Activated CD4-positive, alpha-beta T cell treated with anti-CD3 and anti-CD28 coated beads for 4 hours (primary cell): ENCODE data around the gene RETREG2.

ENCODE experiments used
- DNase-seq, 2 donors: peaks; one replicate each; pipeline ENCODE4 v3.0.0-alpha.2; 2020

Gene RETREG2, protein sequence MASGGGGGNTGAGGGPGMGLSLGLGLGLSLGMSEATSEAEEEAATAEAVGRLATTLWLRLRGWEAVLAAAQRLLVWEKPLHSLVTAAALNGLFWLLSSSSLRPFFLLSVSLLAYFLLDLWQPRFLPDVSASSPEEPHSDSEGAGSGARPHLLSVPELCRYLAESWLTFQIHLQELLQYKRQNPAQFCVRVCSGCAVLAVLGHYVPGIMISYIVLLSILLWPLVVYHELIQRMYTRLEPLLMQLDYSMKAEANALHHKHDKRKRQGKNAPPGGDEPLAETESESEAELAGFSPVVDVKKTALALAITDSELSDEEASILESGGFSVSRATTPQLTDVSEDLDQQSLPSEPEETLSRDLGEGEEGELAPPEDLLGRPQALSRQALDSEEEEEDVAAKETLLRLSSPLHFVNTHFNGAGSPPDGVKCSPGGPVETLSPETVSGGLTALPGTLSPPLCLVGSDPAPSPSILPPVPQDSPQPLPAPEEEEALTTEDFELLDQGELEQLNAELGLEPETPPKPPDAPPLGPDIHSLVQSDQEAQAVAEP

DNA sequence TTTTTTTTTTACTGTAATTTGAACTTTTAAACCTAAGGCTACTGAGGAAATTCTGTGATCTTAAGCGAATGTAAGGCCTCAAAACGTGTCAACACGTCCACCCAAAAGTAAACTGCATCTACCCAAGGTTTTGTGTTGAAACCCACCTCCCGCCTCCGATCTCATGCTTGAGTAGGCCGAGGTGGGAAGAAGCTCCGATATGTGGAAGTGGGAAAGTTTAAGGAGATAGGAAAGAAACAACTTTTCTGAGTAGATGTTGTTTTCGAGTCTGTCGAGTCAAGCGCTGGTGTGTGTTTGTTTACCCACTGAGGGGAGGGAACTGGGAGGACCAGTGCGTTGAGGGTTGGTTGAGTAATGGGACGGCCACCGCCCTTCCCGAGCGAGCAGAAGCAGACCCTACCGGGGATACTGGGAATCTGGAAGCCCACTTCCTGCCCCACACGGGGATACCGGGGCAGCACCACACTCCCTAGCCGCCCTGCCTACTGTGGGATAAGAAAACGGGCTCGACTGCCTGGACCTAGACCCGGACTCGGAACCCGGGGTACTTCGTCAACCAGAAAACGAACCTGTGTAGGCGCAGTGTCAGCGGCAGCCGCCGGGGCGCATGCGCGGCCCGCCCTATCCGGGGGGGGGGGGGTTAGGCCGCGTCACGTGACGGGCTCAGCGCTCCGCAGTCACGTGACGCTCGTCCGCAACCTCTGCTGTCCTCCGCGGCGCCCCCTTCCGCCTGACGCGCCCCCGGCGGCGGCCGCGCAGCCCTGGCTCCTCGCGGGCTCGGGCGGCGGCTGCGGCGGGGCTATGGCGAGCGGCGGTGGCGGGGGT is at the start of gene RETREG2:
RETREG2 (plus strand) TSS at position 724 of the 825 bp plus-strand sequence; CDS start at position 802, 78 bp downstream.
- peak; percentile 67 to 81 for DNase-seq

- DNase-seq = no peak
These were observed 49.7 kb upstream of the RETREG2 start for GRCh38 chr2:219128396-219128795.

DNA sequence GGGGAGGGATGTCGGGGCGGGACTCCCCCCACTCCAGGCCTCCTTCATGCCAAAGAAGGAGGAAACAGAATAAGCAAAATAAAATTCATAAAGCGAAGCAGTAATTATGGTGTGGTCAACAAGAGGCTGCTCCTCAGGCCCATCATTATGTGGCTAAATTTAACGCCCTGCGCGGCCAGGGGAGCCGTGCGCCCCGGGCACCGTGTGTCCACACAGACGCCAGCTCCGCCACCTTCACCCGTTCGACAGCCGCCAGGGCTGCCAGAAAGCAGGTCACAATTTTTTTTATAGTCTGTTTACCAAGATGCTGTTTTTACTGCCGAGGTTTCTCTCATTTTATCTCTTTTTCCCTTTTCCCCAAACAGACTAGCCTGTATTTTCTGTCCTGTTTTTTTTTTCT is 48.5 kb upstream of the RETREG2 start:
- DNase-seq = no peak

GRCh38 chr2:219131327-219131726 is 46.7 kb upstream of the RETREG2 start:
- no peak for DNase-seq

DNA sequence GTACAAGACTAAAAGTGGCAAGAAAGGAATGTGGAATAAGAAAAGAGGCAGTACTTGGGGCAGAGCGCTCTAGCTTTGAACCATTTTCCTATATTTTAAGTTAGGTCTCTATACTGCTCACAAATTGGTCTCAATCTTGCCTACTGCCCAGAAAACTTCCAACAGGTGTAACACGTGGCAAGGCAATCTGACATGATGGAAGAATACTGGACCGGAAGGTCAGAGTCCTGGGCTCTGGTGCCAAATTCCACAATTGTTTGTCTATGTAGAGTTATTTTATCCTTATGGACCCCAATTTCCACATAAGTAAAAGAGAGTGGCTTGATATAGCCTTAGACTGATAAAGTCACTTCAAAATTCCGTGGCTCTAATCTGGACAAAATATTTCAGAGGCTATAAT is 46.3 kb upstream of the RETREG2 start:
- no peak for DNase-seq

DNA sequence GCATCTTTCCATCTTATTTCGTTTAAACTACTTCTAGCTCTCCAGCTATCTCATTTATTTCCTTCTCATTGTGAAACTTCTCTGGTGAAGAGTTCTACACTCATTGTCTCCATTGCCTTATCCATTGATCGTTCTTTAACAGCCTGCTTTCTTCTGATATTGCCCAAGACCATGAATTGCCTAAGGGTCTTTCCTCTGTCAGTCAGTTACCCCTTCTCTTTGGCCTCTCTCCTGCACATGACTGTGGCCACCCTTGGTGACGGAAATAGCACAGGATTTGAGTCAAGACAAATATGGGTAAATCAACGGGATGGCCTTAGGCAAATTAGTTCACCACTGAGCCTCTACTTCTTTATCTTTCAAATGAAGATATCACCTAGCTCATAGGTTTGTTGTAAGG is 44.1 kb upstream of the RETREG2 start:
- no peak for DNase-seq

- no peak for DNase-seq
These were observed 37.4 kb upstream of the RETREG2 start for GRCh38 chr2:219140722-219141121.

DNA sequence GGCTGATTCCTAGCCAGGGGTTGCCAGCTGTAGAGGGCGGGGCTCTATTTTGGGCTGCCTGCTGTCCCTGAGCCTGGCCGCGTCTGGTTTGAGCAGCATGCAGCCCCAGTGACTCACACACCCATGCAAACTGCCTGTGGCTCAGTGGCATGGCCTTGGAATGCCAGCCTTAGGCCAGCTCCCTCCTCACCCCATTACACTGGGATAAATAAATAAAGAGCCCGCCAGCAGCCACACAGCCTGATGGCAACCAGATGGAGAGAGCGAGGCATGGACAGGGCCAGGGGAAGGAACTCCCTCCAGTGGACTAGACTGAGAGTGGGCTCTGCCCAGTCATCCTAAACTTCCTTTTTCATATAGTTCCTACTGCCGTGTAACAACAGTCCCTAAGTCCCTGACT is 35.7 kb upstream of the RETREG2 start:
- no peak for DNase-seq

DNA sequence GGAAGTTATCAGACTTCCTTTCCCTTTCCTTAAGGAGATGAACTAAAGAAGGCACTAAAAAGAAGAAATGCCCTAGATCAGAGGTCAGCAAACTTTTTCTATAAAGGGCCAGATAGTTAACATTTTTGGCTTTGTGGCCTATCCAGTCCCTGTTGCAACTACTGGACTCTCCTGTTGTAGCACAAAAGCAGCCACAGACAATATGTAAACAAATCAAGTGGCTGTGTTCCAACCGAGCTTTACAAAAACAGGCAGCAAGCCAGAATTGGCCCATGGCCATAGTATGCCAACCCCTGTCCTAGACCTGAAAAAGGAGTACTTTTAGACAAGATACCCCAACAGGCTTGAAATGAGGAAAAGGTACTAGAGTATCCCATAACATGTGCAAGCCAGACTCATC is 28.4 kb upstream of the RETREG2 start:
- no peak for DNase-seq

GRCh38 chr2:219155054-219155644 is 22.9 kb upstream of the RETREG2 start:
- peak; percentile 32 to 43 for DNase-seq

- DNase-seq = no peak
These were observed 20.7 kb upstream of the RETREG2 start for GRCh38 chr2:219157396-219157795.

- DNase-seq = no peak
These were observed 20.1 kb upstream of the RETREG2 start for GRCh38 chr2:219158025-219158424.

DNA sequence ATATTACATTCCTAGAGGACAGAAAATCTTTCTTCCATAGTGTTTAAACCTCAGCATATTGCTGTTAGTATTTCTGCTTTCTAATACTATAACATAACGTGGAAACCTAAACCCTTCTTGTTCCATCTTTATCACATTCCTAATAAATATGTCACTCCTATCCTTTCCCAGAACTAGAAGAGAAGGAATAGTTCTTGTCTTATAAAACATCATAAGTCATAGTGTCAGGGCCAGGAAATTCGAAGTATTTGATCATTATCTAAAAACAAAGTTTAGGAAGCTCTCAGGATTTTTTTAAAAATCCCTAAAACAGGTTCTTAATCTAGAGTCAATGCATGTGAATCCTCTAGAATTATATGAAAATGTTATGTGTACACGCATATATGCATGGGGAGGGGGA is 19.5 kb upstream of the RETREG2 start:
- DNase-seq = no peak

- DNase-seq = no peak
These were observed 18.3 kb upstream of the RETREG2 start for GRCh38 chr2:219159771-219160185.

DNA sequence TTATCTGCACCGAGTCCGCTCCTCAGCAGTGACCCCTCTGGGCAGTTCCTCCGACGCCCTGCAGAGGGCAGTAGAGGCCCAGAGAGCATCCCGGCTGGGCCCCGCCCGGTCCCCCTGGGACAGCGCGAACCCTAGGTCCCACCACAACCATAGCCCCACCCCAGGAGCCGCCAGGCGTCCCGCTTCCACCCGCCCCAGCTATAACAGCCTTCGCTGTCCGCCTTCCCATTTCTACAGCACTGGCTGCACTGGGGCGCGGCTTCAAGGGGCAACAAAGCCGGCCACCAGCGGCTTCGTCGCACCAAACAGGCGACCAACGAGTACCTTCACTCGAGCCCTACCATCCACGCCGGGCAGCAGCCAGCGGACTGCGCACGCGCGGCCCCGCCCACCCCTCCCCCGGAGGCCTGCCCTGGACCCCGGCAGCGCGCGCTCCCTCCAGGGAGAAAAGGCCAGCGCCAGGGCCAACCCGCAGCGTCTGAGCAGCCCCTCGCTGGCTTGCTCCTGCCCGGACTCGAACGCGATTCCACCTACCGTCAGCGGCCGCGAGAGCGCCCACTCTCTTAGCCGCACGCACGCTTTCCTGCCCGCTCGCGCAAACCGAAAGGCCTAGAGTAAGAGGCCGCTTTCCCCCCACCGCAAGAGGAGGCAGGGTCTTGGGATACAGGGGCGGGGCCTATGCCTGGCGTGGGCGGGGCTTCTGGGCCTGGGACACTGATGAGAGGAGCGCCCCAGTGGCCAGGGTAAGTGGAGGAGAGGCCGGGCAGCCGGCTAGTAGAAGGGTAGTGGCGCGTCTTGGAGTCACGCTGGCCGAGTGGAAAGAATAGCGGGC is 17.7 kb upstream of the RETREG2 start, which contains the start of gene NHEJ1:
NHEJ1 (minus strand) TSS at position 630 of the 832 bp plus-strand sequence. CDS start 2,453 bp downstream, outside the sequence.
- DNase-seq = peak; percentile 94

DNA sequence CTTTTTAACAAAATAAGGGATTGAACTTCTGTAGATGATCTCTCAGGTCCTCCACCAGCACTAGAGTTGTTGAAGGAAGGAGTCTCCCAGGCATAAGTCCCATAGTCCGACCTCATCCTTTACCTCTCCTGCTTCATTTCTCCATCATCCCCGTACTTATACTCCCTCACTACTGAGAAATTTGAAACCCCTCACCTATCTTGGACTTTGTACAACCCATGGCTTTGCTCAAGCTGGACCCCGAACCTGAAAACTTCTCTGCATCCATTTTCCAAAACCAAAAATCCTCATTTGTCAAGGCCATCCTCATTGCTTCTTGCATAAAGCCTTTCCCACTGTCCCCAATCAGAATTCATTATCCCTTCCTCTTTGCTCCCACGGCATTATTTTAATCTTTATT is 17.0 kb upstream of the RETREG2 start:
- DNase-seq = no peak

DNA sequence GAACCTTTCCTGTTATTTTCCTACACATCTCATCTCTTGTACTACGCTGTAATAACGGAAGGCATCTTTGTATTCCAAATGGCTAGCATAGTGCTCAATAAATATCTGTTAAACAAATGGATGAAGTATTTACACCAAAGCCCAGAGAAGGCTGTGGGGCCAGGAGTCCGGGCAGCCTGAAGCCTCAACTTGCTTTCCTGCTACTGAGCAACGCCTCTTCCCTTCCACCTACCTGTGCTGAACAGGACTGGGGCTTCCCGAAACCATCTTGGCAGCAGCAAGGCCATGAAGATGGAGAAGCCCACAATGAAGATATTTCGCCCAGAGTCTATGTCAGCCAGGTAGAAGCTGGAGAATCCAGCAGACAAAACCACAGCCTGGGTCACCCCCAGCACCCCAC is 14.9 kb upstream of the RETREG2 start:
- DNase-seq = no peak

DNA sequence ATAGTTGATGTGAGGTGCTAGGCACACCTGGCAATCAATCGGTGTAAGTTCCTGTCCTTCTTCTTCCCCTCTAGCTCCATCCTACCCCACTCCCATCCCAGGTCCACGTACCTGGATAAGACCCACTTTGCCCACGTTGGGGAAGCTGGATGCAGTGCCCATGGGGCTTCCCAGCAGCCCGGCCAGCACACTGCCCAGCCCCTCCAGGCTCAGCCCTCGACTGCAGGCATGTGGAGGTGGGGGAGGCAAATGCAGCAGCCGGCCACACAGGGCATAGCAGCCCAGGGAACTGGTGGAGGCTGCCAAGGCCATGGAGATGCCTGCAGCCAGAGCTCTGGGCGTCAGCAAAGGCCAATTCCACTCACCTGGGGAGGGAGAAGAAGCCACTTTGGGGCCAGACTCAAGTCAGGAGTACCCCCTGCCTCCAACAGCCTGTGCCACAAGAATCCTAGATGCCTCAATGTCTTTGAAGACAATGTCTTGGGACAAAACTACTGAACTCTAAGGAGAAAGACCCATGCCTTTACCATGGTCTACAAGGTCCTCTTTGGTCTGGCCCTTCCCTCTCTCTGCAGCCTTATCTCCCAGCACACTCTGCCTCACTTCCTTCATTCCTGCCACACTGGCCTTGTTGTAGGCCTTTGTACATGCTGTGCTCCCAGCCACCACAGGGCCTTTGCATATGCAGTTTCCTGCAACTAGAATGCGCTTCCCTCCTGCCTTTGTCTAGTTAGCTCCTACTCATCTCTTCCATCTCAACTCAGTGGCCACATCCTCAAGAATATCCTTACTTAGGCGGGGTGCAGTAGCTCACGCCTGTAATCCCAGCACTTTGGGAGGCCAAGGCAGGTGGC is 12.8 kb upstream of the RETREG2 start:
- no peak for DNase-seq

DNA sequence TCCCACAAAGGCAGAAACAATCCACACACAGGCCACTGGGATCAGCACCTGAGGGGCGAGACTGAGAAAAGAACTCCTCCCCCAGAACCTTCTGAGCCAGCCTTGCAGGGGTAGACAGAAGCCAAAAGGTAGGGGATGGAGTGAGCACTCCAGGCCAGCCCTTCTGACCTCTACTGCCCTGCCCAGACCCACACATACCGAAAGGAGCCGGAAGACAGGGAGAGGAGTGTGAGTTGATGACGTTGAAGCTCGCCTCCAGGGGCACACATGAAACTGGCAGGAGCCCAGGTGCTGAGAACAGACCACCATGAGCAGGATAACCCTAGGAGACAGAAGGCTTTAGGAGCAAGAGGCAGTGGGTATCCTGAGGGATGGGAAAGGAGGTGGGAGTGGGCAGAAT is 10.1 kb upstream of the RETREG2 start:
- DNase-seq = no peak

GRCh38 chr2:219168526-219168925 is 9.5 kb upstream of the RETREG2 start:
- DNase-seq = no peak

DNA sequence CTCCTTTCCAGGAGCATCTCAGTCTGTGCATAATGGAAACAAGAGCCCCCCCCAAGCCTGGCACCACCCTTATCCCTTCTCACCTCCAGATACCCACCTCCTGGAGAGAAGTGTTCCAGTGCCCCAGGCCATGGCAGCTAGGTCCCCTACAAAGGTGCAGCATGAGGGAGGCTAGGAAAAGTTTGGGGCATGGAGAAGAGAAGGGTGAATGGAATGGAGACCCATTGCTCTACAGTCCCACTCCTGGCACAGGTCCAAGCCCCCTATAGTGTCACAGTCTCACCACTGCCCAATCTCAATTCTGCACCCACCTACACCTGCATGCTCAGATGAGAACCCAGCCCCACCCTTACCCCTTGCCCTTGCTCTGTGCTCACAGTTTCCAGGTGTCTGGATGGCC is 9.1 kb upstream of the RETREG2 start:
- DNase-seq = no peak
